PFSK-1 (cell line): Measurements from ENCODE around the gene ALPI.

Experiments
- FOXP2 ChIP-seq: optimal IDR thresholded peaks from 2 replicates; pipeline ENCODE3; 2011; ENCODE audit warnings: borderline replicate concordance, control low read depth, inconsistent platforms; ENCODE audit not compliant: insufficient read depth; ENCODE audit errors: extremely low read length, extremely low read depth
- POLR2AphosphoS5 ChIP-seq: IDR thresholded peaks from 2 replicates; pipeline ENCODE4 v1.6.1; 2012; ENCODE audit warnings: low read depth, mild to moderate bottlenecking, control low read depth, low read length, moderate library complexity
- SIN3A ChIP-seq: IDR thresholded peaks from 2 replicates; pipeline ENCODE4 v1.6.1; 2012; ENCODE audit warnings: mild to moderate bottlenecking, low read length, moderate library complexity, borderline replicate concordance; ENCODE audit not compliant: insufficient read depth
- TAF1 ChIP-seq: IDR thresholded peaks from 2 replicates; pipeline ENCODE4 v1.6.1; 2012; ENCODE audit warnings: low read length, control low read depth, borderline replicate concordance; ENCODE audit not compliant: insufficient read depth
- TF ChIP-seq, protein P1 (sequence below), 2 experiments: IDR thresholded peaks; 2 replicates each; pipeline versions ENCODE4 v1.6.1 to v1.8.0; 2011 to 2012; ENCODE audit warnings: low read depth in 2 of 2, low read length in 2 of 2, control low read depth in 1 of 2, inconsistent platforms in 1 of 2, mild to moderate bottlenecking in 1 of 2, moderate library complexity in 1 of 2; ENCODE audit not compliant: insufficient read depth in 1 of 2

ALPI gene

DNA sequence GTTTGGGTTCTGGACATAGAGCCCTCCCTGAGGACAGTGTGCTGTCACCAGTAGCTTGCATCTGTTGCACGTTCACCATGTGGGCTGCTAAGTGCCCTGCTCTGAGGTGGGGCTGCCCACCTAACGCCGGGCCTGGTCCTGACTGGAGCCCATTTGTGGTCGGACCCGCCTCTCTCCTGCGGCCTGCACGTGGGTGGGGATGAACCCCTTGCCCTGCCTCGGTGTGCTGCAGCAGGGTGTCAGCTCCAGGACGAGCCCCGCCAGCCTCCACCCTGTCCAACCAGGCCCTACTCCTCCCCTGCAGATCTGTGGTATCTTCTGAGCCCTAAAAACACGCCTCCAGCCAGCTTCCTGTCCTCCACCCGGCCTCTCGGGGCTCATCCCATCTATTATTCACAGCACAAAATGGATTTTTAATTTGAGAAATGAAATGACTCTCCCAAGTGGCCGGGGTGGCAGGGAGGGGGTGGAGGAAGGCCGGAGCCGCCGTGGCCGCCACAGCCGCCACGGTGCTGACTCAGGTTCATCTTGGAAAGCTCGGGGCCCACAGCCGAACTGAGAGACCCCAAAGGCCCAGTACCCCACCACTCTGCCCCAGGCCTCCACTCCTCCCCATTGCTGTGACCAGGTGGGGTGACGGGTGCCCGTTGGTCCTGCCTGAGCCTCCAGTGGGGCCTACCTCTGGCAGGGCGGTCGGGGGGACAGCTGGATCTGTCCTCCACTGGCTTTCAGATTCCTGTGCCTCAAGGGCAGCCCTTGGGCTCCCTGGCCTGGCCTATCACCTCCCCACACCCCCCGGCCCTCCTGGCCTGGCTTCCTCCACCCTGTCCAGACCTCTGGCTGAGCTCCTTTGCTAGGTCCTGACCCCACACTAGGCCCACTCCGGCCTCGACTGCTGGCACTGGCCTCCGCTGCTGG, 34.5 kb downstream of the ALPI start:
- TF ChIP-seq SIN3A (no peak), TAF1 (no peak), POLR2AphosphoS5 (no peak), FOXP2 (no peak)
- TF ChIP-seq, protein P1, sequence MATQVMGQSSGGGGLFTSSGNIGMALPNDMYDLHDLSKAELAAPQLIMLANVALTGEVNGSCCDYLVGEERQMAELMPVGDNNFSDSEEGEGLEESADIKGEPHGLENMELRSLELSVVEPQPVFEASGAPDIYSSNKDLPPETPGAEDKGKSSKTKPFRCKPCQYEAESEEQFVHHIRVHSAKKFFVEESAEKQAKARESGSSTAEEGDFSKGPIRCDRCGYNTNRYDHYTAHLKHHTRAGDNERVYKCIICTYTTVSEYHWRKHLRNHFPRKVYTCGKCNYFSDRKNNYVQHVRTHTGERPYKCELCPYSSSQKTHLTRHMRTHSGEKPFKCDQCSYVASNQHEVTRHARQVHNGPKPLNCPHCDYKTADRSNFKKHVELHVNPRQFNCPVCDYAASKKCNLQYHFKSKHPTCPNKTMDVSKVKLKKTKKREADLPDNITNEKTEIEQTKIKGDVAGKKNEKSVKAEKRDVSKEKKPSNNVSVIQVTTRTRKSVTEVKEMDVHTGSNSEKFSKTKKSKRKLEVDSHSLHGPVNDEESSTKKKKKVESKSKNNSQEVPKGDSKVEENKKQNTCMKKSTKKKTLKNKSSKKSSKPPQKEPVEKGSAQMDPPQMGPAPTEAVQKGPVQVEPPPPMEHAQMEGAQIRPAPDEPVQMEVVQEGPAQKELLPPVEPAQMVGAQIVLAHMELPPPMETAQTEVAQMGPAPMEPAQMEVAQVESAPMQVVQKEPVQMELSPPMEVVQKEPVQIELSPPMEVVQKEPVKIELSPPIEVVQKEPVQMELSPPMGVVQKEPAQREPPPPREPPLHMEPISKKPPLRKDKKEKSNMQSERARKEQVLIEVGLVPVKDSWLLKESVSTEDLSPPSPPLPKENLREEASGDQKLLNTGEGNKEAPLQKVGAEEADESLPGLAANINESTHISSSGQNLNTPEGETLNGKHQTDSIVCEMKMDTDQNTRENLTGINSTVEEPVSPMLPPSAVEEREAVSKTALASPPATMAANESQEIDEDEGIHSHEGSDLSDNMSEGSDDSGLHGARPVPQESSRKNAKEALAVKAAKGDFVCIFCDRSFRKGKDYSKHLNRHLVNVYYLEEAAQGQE (IDR thresholded peaks at IDR 0.05; ENCODE audit: insufficient read depth in 1 of 2, low read depth in 2 of 2, low read length in 2 of 2) = no peak

- TF ChIP-seq TAF1 (no peak), SIN3A (no peak), POLR2AphosphoS5 (no peak), FOXP2 (no peak)
- TF ChIP-seq, protein P1 (IDR thresholded peaks at IDR 0.05; ENCODE audit: insufficient read depth in 1 of 2, low read depth in 2 of 2, low read length in 2 of 2) = no peak
Measured at GRCh38 chr2:232491139-232491780, 35.3 kb downstream of the ALPI start.

GRCh38 chr2:232492236-232492848, 36.4 kb downstream of the ALPI start:
- TF ChIP-seq FOXP2 (no peak), TAF1 (no peak)

DNA sequence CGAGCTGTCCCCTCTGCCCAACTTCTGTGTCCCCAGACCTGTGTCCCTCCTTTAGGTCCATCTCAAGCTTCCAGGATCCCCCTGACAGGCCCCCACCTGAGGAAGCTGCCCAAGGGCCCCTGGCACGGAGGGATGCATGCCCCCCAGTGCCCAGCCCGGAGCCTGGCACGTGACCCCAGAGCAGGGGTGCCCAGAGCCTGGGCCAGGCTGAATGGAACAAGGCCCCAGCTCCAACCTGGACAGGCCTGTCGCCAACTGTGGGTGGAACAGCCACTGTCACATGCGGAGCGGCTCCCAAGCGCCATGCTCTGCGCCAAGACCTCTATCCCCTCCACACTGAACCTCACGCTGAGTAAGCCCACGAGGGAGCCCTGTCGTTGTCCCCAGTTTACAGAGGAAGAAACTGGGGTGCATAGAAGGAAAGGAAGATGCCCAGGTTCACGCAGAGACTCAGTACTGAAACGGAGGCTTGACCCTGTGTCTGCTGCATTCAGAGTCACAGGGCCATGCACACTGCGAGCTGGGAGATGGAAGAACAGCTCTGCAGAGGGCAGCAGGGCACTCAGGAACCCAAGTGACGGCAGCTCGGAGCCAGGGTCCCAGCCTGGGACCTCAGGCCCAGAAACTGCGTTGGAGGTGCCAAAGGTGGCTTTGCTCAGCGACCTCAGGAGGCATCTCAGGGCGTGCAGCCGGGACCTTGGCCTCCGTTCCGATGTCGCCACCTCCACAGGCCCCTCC, 37.2 kb downstream of the ALPI start:
- TF ChIP-seq TAF1 (no peak), FOXP2 (no peak), SIN3A (no peak), POLR2AphosphoS5 (no peak)
- TF ChIP-seq, protein P1 (IDR thresholded peaks at IDR 0.05; ENCODE audit: insufficient read depth in 1 of 2, low read depth in 2 of 2, low read length in 2 of 2) = no peak
